Measurements from ENCODE around the gene GAB2. TPM values are rescaled to one million over a fixed set of nuclear protein-coding genes. Genes with fewer than 3 reads are reported as not detected.

GAB2 gene
- total and polyA plus RNA-seq, 2 of the 13 experiments (the other 11 are each of a cell fraction or from before 2014, with no cell fraction given) = 4.1 to 8.6 TPM

- TF ChIP-seq TCF7L2 (IDR thresholded peaks at IDR 0.05; ENCODE audit: low read depth, low read length) (no peak), ZBTB26 (CRISPR knock-in tag; IDR thresholded peaks at IDR 0.05; ENCODE audit: borderline replicate concordance) (0 out of 2 replicates have a peak, but pooled peaks have one; percentile 53), ZNF331 (CRISPR knock-in tag; IDR thresholded peaks at IDR 0.05) (no peak), HNF4A (CRISPR knock-in tag; IDR thresholded peaks at IDR 0.05) (no peak), NFIB (CRISPR knock-in tag; IDR thresholded peaks at IDR 0.05; ENCODE audit: borderline replicate concordance) (no peak), HDAC6 (IDR thresholded peaks at IDR 0.05; ENCODE audit: low read depth, low read length) (no peak), CENPX (CRISPR knock-in tag; IDR thresholded peaks at IDR 0.05) (no peak), ZKSCAN8 (CRISPR knock-in tag; IDR thresholded peaks at IDR 0.05; ENCODE audit: borderline replicate concordance) (no peak), CSRNP1 (CRISPR knock-in tag; IDR thresholded peaks at IDR 0.05) (no peak), GPN1 (CRISPR knock-in tag; IDR thresholded peaks at IDR 0.05; ENCODE audit: borderline replicate concordance) (no peak), ZNF770 (CRISPR knock-in tag; IDR thresholded peaks at IDR 0.05) (peak; percentile 75), GMEB1 (CRISPR knock-in tag; IDR thresholded peaks at IDR 0.05; ENCODE audit: borderline replicate concordance) (peak; percentile 52; the same call in 1 of the 2 replicates), NR2F1 (CRISPR knock-in tag; IDR thresholded peaks at IDR 0.05) (no peak), THAP7 (CRISPR knock-in tag; IDR thresholded peaks at IDR 0.05) (0 out of 2 replicates have a peak, but pooled peaks have one; percentile 41), PAXIP1 (CRISPR knock-in tag; conservative IDR thresholded peaks at IDR 0.05) (no peak; the same call in 1 of the 2 replicates), ZNF777 (CRISPR knock-in tag; IDR thresholded peaks at IDR 0.05) (peak; percentile 84), REXO4 (CRISPR knock-in tag; IDR thresholded peaks at IDR 0.05; ENCODE audit: borderline replicate concordance) (no peak)
These were observed 416 bp upstream of the GAB2 start (continued) for GRCh38 chr11:78417888-78418583.
